Gastrocnemius medialis (tissue), 4 donors: ENCODE results near the gene KCNJ5. TPM values are rescaled to one million over a fixed set of nuclear protein-coding genes. Genes with fewer than 3 reads are reported as not detected.
A peak's percentile ranks its signal among the peaks of the same experiment; 100 is the strongest.

Experiments used
- ATAC-seq, 2 donors: fragments of 150-250 bp; one replicate each; pipeline ENCODE4 v1.9.1; 2016
- DNase-seq, 2 donors: peaks; one replicate each; pipeline ENCODE4 v3.0.0-alpha.2; 2019
- H3K27ac ChIP-seq, 4 donors: fragments of 200-600 bp; sonication (generic); 1 replicate in 1 of 4; 2 replicates in 3 of 4; pipeline ENCODE4 v1.5.1; 2016 to 2018; ENCODE audit warnings: mild to moderate bottlenecking in 2 of 4, moderate library complexity in 1 of 4
- H3K27me3 ChIP-seq, 3 donors: fragments of 200-600 bp; sonication (generic) in 2 of 3; 1 replicate in 1 of 3; 2 replicates in 2 of 3; pipeline versions ENCODE4 v1.5.1 to v1.6.0; 2016 to 2019; ENCODE audit warnings: mild to moderate bottlenecking in 1 of 3, moderate library complexity in 1 of 3
- H3K36me3 ChIP-seq, 2 donors: fragments of 200-600 bp; sonication (generic) in 1 of 2; one replicate each; pipeline ENCODE4 v1.5.1; 2017 to 2018
- H3K4me1 ChIP-seq, 2 donors: fragments of 200-600 bp; sonication (generic) in 1 of 2; one replicate each; pipeline ENCODE4 v1.5.1; 2016 to 2017; ENCODE audit warnings: mild to moderate bottlenecking in 2 of 2
- H3K4me3 ChIP-seq, 4 donors: fragments of 200-600 bp; sonication (generic) in 3 of 4; 1 replicate in 1 of 4; 2 replicates in 3 of 4; pipeline ENCODE4 v1.5.1; 2016 to 2019; ENCODE audit warnings: mild to moderate bottlenecking in 2 of 4
- H3K9me3 ChIP-seq, 3 donors: fragments of 200-600 bp; sonication (generic) in 2 of 3; 1 replicate in 1 of 3; 2 replicates in 2 of 3; pipeline ENCODE4 v1.5.1; 2016 to 2019
- CTCF ChIP-seq, 5 experiments: fragments of 450-650 bp in 3 of 5; fragments of 200-600 bp in 2 of 5; sonication (generic) in 2 of 5; IDR thresholded peaks in 4 of 5; conservative IDR thresholded peaks in 1 of 5; 1 replicate in 4 of 5; 2 replicates in 1 of 5; pipeline ENCODE4 v1.5.1; 2016 to 2019; ENCODE audit warnings: antibody characterized with exemption in 5 of 5, mild to moderate bottlenecking in 3 of 5, moderate library complexity in 3 of 5
- POLR2A ChIP-seq, 2 donors: fragments of 450-650 bp; IDR thresholded peaks; one replicate each; pipeline ENCODE4 v1.6.1; 2017; ENCODE audit warnings: antibody characterized with exemption in 2 of 2, mild to moderate bottlenecking in 2 of 2, moderate library complexity in 2 of 2
- in situ Hi-C, 4 donors: fragments of 200-750 bp; cut with MboI; loops; one replicate each; pipeline versions ENCODE4 v1.15.0 to v1.8.0; 2017; ENCODE audit warnings: low sequenced_read_pairs in 4 of 4
- intact Hi-C: fragments of 100-400 bp; cut with DNase I; formaldehyde crosslinking; loops from one replicate; pipeline ENCODE4 v1.15.1; 2023; ENCODE audit warnings: low total_unique reads
- total RNA-seq, 4 donors: library from RNA; depleted of rRNA; stranded (reverse); fragments of >200 nt; gene quantifications; one replicate each; pipeline versions ENCODE4 v1.1.0 to v1.2.3, GENCODE V29; 2016

The KCNJ5 gene
- total RNA-seq, 4 donors from 2014 or later = 0.24 to 0.46 TPM; not detected in 2

- Histone ChIP-seq H3K27me3 (peaks cover 21 to 39% (median 32%) of the 10 kb centered on the region in 3 donors), H3K4me1 (peaks cover 5 to 7% of the 10 kb centered on the region in 2 donors), H3K4me3 (no peak overlapping the region), H3K27ac (no peak overlapping the region), H3K36me3 (no peaks in the 10 kb centered on the region), H3K9me3 (no peaks in the 10 kb centered on the region)
- ATAC-seq (no peak), DNase-seq (peak; percentile 27 to 41)
- TF ChIP-seq POLR2A (IDR thresholded peaks at IDR 0.05) (no peak), CTCF (IDR thresholded peaks at IDR 0.05 in 4 of 5, conservative IDR thresholded peaks at IDR 0.05 in 1 of 5) (no peak)
- intact Hi-C loops = no loop called here
- in situ Hi-C loops = loop anchor here in 1 of 4 donors (25.0 kb wide), 1 partner anchor 109 kb away; no protein-coding TSS in a partner anchor
Observed at GRCh38 chr11:128903248-128904061, 12.3 kb downstream of the KCNJ5 start.

- H3K4me1 ChIP-seq = peaks cover 7 to 10% of the 10 kb centered on the region in 2 donors
- H3K9me3 ChIP-seq = no peaks in the 10 kb centered on the region
- H3K27me3 ChIP-seq = peaks cover 26 to 39% (median 32%) of the 10 kb centered on the region in 3 donors
- no peaks in the 10 kb centered on the region for H3K36me3 ChIP-seq
- no peak for TF ChIP-seq CTCF (IDR thresholded peaks at IDR 0.05 in 4 of 5, conservative IDR thresholded peaks at IDR 0.05 in 1 of 5)
- no peak for TF ChIP-seq POLR2A (IDR thresholded peaks at IDR 0.05)
- no peak overlapping the region for H3K27ac ChIP-seq
- in situ Hi-C loops (loop anchor here in 1 of 4 donors (25.0 kb wide), 1 partner anchor 108 kb away; no protein-coding TSS in a partner anchor), intact Hi-C loops (no loop called here)
- no peak for DNase-seq
- no peak for ATAC-seq
- H3K4me3 ChIP-seq = no peak overlapping the region
Observed at GRCh38 chr11:128904303-128904655, 13.1 kb downstream of the KCNJ5 start.

- no peaks in the 10 kb centered on the region for H3K9me3 ChIP-seq
- no peak for ATAC-seq
- in situ Hi-C loops = loop anchor here in 1 of 4 donors (25.0 kb wide), 1 partner anchor 108 kb away; no protein-coding TSS in a partner anchor
- peaks cover 26 to 39% (median 32%) of the 10 kb centered on the region in 3 donors for H3K27me3 ChIP-seq
- H3K36me3 ChIP-seq = no peaks in the 10 kb centered on the region
- intact Hi-C loops = no loop called here
- TF ChIP-seq CTCF (IDR thresholded peaks at IDR 0.05 in 4 of 5, conservative IDR thresholded peaks at IDR 0.05 in 1 of 5) = no peak
- TF ChIP-seq POLR2A (IDR thresholded peaks at IDR 0.05) = no peak
- peak overlapping the region; percentile 52 to 58 (median 55) for H3K4me3 ChIP-seq
- peaks cover 7 to 10% of the 10 kb centered on the region in 2 donors for H3K4me1 ChIP-seq
- peak overlapping the region in 1 of 4 donors; percentile 8 for H3K27ac ChIP-seq
- DNase-seq = no peak
Observed at GRCh38 chr11:128904656-128905344, 13.6 kb downstream of the KCNJ5 start.

GRCh38 chr11:128905345-128906184 lies 14.4 kb downstream of the KCNJ5 start:
- no peak for DNase-seq
- in situ Hi-C loops = loop anchor here in 1 of 4 donors (25.0 kb wide), 1 partner anchor 107 kb away; no protein-coding TSS in a partner anchor

More at GRCh38 chr11:128905345-128906184, 14.4 kb downstream of the KCNJ5 start:
- ATAC-seq = peak in 1 of 2 donors; percentile 39
- peaks cover 7 to 10% of the 10 kb centered on the region in 2 donors for H3K4me1 ChIP-seq
- TF ChIP-seq CTCF (IDR thresholded peaks at IDR 0.05 in 4 of 5, conservative IDR thresholded peaks at IDR 0.05 in 1 of 5) (peak in 2 of 5 experiments; percentile 10 to 16), POLR2A (IDR thresholded peaks at IDR 0.05) (no peak)
- peak overlapping the region in 2 of 4 donors; percentile 8 to 30 for H3K27ac ChIP-seq
- H3K9me3 ChIP-seq = no peaks in the 10 kb centered on the region
- peak overlapping the region; percentile 52 to 58 (median 55) for H3K4me3 ChIP-seq
- peaks cover 26 to 39% (median 32%) of the 10 kb centered on the region in 3 donors for H3K27me3 ChIP-seq
- intact Hi-C loops = no loop called here
- no peaks in the 10 kb centered on the region for H3K36me3 ChIP-seq
